Measurements from ENCODE around the gene INPP5A.
A peak's percentile ranks its signal among the peaks of the same experiment; 100 is the strongest.

The INPP5A gene

GRCh38 chr10:132534391-132535064, 3.1 kb upstream of the INPP5A start:
- DNase-seq (ENCODE audit: low read depth in 2 of 2, low spot score in 1 of 2) = no peak

DNA sequence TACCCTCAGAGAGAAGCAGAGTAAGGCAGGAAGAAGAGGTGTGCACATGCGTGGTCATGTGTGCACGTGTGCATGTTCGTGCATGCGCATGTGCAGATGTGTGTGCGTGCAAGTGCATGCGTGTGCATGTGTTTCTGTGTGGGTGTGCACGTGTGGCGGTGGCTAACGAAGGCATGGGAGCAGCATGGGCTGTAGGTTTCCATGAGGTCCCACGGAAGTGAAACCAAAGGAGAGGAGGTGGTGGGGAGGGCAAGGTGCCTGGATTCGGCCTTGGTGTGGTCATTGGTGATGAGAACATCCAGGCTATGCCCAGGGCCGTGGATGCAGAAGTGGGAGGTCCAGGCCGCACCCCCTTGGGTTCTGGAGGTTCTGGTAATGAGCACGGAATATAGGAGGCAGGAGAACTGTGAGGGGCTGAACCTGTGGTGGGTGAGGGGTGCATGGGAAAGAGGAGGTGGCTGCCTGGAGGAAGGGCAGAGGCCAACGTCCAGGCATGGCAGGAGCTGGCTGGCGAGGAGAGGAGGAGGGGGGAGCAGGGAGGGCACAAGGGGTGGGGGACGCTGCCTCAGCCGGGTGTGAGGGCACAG, 2.4 kb upstream of the INPP5A start:
- DNase-seq (ENCODE audit: low read depth in 2 of 2, low spot score in 1 of 2) = no peak

- DNase-seq (ENCODE audit: low read depth in 2 of 2, low spot score in 1 of 2) = no peak
Observed at GRCh38 chr10:132536241-132536876, 1.2 kb upstream of the INPP5A start.

GRCh38 chr10:132536877-132537683, 507 bp upstream of the INPP5A start:
- DNase-seq (ENCODE audit: low read depth in 2 of 2, low spot score in 1 of 2) = peak; percentile 100

GRCh38 chr10:132538031-132538789, 623 bp downstream of the INPP5A start:
- DNase-seq (ENCODE audit: low read depth in 2 of 2, low spot score in 1 of 2) = no peak

GRCh38 chr10:132538790-132539421, 1.3 kb downstream of the INPP5A start:
- no peak for DNase-seq (ENCODE audit: low read depth in 2 of 2, low spot score in 1 of 2)

GRCh38 chr10:132539431-132539839, 1.8 kb downstream of the INPP5A start:
- DNase-seq (ENCODE audit: low read depth in 2 of 2, low spot score in 1 of 2) = no peak

DNA sequence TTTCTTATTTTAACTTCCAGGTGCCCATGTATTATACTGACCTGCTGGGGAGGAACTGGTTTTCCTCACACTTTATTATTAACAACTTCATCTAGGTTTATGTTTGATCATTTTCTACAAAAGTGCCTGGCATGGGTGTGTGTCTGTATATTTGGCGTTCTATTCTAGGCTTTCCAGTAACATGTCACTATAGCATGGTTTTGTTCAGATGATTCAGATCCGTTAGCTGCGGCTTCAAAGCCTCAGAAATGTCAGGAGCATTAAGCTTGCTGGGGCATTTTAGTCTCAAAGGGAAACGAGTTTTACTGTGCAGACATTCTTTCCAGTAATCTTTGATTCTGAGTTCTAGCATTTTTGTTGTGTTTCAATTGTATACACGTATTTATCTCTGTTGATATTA, 2.3 kb downstream of the INPP5A start:
- no peak for DNase-seq (ENCODE audit: low read depth in 2 of 2, low spot score in 1 of 2)

- no peak for DNase-seq (ENCODE audit: low read depth in 2 of 2, low spot score in 1 of 2)
Observed at GRCh38 chr10:132540456-132540855, 2.9 kb downstream of the INPP5A start.

- no peak for DNase-seq (ENCODE audit: low read depth in 2 of 2, low spot score in 1 of 2)
Observed at GRCh38 chr10:132541129-132541528, 3.5 kb downstream of the INPP5A start.

GRCh38 chr10:132541601-132542011, 4.0 kb downstream of the INPP5A start:
- DNase-seq (ENCODE audit: low read depth in 2 of 2, low spot score in 1 of 2) = no peak

DNA sequence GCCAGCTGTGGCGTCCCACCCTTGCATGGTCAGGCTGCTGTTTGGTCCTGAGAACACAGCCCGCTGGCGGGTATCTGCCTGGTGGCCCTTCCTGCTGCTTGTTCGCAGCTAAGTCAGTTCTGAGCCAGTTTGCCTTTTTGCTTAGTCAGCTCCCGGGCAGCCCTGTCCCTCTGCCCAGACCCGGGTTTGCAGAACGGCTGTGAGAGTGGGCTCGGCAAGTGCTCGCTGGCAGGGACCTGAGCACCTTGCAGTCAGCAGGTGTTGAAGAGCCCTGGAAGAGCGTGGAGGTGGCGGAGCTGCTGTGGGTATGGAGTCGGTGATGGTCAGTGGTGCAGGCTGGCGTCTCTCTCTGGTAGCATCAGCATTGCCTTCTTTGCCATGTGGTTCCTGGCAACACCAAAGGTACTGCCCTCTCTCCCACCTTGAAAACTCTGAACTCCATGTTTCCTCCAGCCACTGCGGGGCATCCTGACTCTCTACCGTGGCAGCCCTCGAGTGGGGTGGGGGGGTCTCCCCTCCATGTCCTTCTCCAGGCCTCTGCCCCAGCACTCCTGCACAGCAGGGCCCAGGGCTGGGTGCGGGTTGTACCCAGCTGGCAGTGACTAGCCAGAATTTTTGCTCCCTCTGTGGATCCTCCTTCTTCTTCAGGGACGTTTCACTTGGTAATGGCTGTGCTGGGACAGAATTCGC, 4.6 kb downstream of the INPP5A start:
- no peak for DNase-seq (ENCODE audit: low read depth in 2 of 2, low spot score in 1 of 2)

GRCh38 chr10:132542819-132543218, 5.2 kb downstream of the INPP5A start:
- DNase-seq (ENCODE audit: low read depth in 2 of 2, low spot score in 1 of 2) = no peak

DNA sequence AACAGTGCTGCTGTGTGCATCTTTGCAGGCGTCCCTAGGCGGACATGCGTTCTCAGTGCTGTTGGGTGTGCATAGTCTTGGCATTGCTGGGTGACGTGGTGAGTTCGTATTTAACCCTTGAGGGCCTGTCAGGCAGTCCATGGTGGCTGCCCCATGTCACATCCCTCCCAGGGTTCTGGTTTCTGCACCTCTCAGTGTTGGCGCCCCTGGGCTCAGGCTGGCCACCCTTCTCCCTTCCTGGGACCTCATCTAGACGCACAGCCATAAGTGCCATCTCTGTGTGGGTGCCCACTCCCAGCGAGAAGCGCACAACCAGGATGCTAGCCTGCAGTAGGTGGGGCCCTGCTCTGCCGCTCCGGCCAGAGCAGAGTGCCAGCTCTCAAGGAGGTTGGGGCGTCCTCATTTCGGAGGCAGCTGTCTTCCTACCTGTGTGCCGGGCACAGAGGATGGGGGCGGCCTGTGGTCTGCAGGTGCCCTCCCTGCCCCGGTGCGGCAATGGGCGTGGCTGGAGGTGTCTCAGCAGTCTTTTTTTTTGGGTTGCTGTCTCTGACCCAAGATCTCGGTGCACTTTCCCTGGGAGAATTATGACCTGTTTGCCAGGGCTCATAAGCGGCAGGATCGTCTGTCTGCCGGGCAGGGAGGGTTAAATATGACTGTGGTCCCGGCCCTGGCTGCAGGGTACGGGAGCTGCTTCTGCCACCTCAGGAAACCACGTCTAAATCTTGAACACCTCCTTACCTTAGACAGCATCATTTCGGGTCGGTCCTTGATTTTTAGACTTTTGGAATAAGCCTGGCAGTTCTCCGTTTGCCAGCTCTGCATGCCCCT, 6.5 kb downstream of the INPP5A start:
- no peak for DNase-seq (ENCODE audit: low read depth in 2 of 2, low spot score in 1 of 2)

DNA sequence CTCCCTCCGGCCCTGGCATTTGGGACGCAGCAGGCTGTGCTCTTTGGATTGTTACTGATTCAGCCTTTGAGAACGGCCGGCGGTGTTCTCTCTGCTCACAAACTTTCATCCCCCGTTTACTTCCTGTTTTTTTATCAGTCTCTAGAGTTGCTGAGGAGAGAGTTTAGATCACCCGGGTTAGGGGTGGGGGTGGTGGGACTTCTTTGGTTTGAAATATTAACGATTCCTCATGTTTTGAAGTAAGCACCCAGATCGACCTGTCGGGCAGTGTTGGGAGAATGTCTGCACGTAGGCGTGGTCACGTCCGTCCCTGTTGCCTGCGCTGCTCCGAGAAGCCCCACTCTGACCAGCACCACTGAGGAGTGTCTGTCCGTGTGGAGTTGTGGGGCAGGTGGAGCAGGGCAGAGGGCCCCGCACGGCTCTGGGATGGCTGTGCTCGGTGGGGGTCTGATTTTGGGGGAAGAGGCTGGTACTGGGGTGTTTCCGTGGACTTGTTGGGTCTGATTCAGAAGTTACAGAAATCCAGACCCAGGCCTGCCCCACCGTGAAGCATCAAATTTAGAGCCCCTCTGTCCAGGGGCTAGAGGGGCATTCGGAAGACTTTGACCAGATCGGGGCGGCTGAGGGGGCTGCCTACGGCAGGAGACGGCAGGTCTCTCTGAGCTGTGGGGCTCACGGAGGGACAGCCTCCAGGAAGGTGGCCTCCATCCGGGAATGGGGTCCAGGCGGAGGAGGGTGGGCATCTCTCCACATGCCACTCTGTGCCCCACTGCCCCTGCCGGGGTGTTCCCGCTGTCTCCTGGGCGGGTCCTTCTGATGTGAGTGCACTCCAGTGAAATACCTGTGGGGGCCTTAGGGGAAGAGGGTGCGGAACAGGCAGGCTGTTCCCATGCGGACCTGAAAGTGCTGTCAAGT, 7.4 kb downstream of the INPP5A start:
- no peak for DNase-seq (ENCODE audit: low read depth in 2 of 2, low spot score in 1 of 2)

- DNase-seq (ENCODE audit: low read depth in 2 of 2, low spot score in 1 of 2) = no peak
Observed at GRCh38 chr10:132545659-132546367, 8.2 kb downstream of the INPP5A start.

Data from stimulated activated CD8-positive, alpha-beta memory T cell treated with anti-CD3 and anti-CD28 coated beads, Interleukin-4, amount 100 ng/mL, for 4 hours (primary cell).